ENCODE data around the gene GPR160.

DNA sequence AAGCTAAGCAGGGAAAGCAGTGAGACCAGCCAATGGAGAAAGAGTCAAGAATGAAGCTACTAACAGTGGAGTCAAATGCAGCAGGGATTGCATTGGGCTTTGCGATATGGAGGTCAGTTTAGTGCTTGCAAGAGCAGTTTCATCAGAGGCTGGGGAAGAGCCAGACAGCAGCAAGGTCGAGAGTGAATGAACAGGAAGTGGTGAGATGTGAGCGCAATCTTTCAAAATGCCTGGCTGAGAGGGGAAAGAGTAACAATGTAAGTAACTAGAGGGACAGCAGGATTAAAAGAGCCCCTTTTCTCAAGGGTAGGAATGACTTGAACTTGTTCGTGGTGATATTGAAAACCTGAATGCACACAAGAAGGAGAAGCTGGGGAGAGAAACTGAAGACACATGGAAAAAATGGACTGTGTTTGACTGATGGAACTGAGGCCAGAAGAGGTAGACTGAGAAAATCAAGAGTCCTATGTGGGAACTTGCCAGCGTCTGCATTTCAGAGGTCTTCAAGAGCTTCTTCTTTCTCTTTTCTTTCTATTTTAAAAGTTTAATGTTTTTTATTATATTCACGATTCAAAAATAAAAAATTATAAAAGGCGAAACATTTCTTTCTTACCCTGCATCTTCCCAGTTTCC, 30.6 kb upstream of the GPR160 start:
- TF ChIP-seq POLR2A (IDR thresholded peaks at IDR 0.05) (no peak), POLR2AphosphoS5 (IDR thresholded peaks at IDR 0.05) (no peak)

Measured in stomach (tissue), 4 donors.